HepG2 (cell line): ENCODE data around the gene PLD1. TPM values are rescaled to one million over a fixed set of nuclear protein-coding genes. Genes with fewer than 3 reads are reported as not detected.
A peak's percentile ranks its signal among the peaks of the same experiment; 100 is the strongest.

ENCODE experiments used
- ATF1 ChIP-seq: IDR thresholded peaks from 2 replicates; pipeline ENCODE4 v1.6.1; 2016; ENCODE audit warnings: mild to moderate bottlenecking, control low read depth
- BRD4 ChIP-seq: sonication (generic); formaldehyde crosslinking; IDR thresholded peaks from 2 replicates; pipeline ENCODE4 v1.4.0; 2020; ENCODE audit warnings: missing genetic modification reagents
- CC2D1A ChIP-seq: sonication (generic); formaldehyde crosslinking; IDR thresholded peaks from 2 replicates; pipeline ENCODE4 v1.8.1; 2023; ENCODE audit warnings: mild to moderate bottlenecking, missing genetic modification reagents
- ETV5 ChIP-seq: IDR thresholded peaks from 2 replicates; pipeline ENCODE4 v1.6.1; 2018; ENCODE audit warnings: missing biosample characterization, missing genetic modification reagents, inconsistent platforms, borderline replicate concordance
- HDAC2 ChIP-seq: sonication (generic); formaldehyde crosslinking; IDR thresholded peaks from 2 replicates; pipeline ENCODE4 v1.4.0; 2020; ENCODE audit warnings: missing genetic modification reagents
- HMG20B ChIP-seq: conservative IDR thresholded peaks from 2 replicates; pipeline ENCODE4 v1.6.1; 2016; ENCODE audit warnings: missing genetic modification reagents, missing compliant biosample characterization
- HOXA5 ChIP-seq: sonication (generic); formaldehyde crosslinking; IDR thresholded peaks from 2 replicates; pipeline ENCODE4 v1.4.0; 2020; ENCODE audit warnings: missing genetic modification reagents
- KLF16 ChIP-seq, 2 experiments: sonication (generic) in 1 of 2; formaldehyde crosslinking in 1 of 2; IDR thresholded peaks; 2 replicates each; pipeline versions ENCODE4 v1.6.1 to v1.8.0; 2016 to 2023; ENCODE audit warnings: missing genetic modification reagents in 2 of 2, missing compliant biosample characterization in 1 of 2
- MBNL3 ChIP-seq: fragments of 250-450 bp; sonication (Bioruptor Pico); conservative IDR thresholded peaks from 2 replicates; pipeline ENCODE4 v1.8.0; 2022; ENCODE audit warnings: mild to moderate bottlenecking, inconsistent platforms
- MTF1 ChIP-seq: sonication (generic); formaldehyde crosslinking; IDR thresholded peaks from 2 replicates; pipeline ENCODE4 v1.5.0; 2020; ENCODE audit warnings: missing genetic modification reagents
- NFYC ChIP-seq: IDR thresholded peaks from 2 replicates; pipeline ENCODE4 v1.6.1; 2016; ENCODE audit warnings: missing genetic modification reagents, missing compliant biosample characterization
- NKX3-1 ChIP-seq: sonication (generic); formaldehyde crosslinking; IDR thresholded peaks from 2 replicates; pipeline ENCODE4 v1.5.0; 2020; ENCODE audit warnings: missing genetic modification reagents
- POLR2G ChIP-seq: fragments of 200-400 bp; formaldehyde crosslinking; IDR thresholded peaks from 2 replicates; pipeline ENCODE4 v1.6.1; 2018; ENCODE audit warnings: mild to moderate bottlenecking, low read depth, low read length, moderate library complexity
- SP4 ChIP-seq: sonication (generic); formaldehyde crosslinking; IDR thresholded peaks from 2 replicates; pipeline ENCODE4 v1.8.1; 2023; ENCODE audit warnings: mild to moderate bottlenecking, missing genetic modification reagents
- SRF ChIP-seq: IDR thresholded peaks from 2 replicates; pipeline ENCODE4 v1.6.1; 2011; ENCODE audit warnings: mild to moderate bottlenecking, low read depth, low read length, moderate library complexity
- STAT5B ChIP-seq: sonication (generic); formaldehyde crosslinking; IDR thresholded peaks from 2 replicates; pipeline ENCODE4 v1.4.0; 2020; ENCODE audit warnings: missing genetic modification reagents
- THRA ChIP-seq: sonication (generic); formaldehyde crosslinking; IDR thresholded peaks from 2 replicates; pipeline ENCODE4 v1.4.0; 2020; ENCODE audit warnings: missing genetic modification reagents, borderline replicate concordance
- ZKSCAN1 ChIP-seq: fragments of 150-350 bp; IDR thresholded peaks from 2 replicates; pipeline ENCODE4 v1.6.1; 2014; ENCODE audit warnings: low read length
- ZMYM4 ChIP-seq: sonication (generic); formaldehyde crosslinking; IDR thresholded peaks from 2 replicates; pipeline ENCODE4 v1.8.1; 2023; ENCODE audit warnings: mild to moderate bottlenecking, missing genetic modification reagents
- ZNF33A ChIP-seq: sonication (generic); formaldehyde crosslinking; IDR thresholded peaks from 2 replicates; pipeline ENCODE4 v1.5.1; 2020; ENCODE audit warnings: missing genetic modification reagents, mild to moderate bottlenecking, moderate library complexity, borderline replicate concordance
- ZNF484 ChIP-seq: sonication (generic); formaldehyde crosslinking; IDR thresholded peaks from 2 replicates; pipeline ENCODE4 v1.5.1; 2020; ENCODE audit warnings: mild to moderate bottlenecking, low read depth, missing genetic modification reagents, borderline replicate concordance
- ZNF543 ChIP-seq: sonication (generic); formaldehyde crosslinking; IDR thresholded peaks from 2 replicates; pipeline ENCODE4 v1.4.0; 2020; ENCODE audit warnings: mild to moderate bottlenecking, missing genetic modification reagents
- ZNF709 ChIP-seq: sonication (generic); formaldehyde crosslinking; IDR thresholded peaks from 2 replicates; pipeline ENCODE4 v1.5.0; 2020; ENCODE audit warnings: mild to moderate bottlenecking, missing genetic modification reagents
- polyA plus RNA-seq, 8 experiments: library from polyadenylated mRNA; depleted of rRNA in 3 of 8; stranded (reverse) in 7 of 8; unstranded in 1 of 8; fragments of >200 nt; fragmentation: Illumina TruSeq in 4 of 8; extraction: Trizol in 4 of 8; gene quantifications; 2 replicates each; pipeline versions ENCODE4 v1.2.1 to v1.2.3, GENCODE V29; 2011 to 2016; ENCODE audit warnings: low read depth in 4 of 8, missing spikeins in 1 of 8, mixed read lengths in 1 of 8; ENCODE audit not compliant: insufficient read depth in 1 of 8
- total RNA-seq, 5 experiments: library from RNA; depleted of rRNA; stranded (reverse); fragments of >200 nt; fragmentation: Illumina TruSeq; extraction: Trizol; gene quantifications; 2 replicates each; pipeline ENCODE4 v1.2.3, GENCODE V29; 2016; ENCODE audit warnings: low read depth in 1 of 5
- TF ChIP-seq, protein P1 (sequence below): sonication (generic); formaldehyde crosslinking; IDR thresholded peaks from 2 replicates; pipeline ENCODE4 v1.5.1; 2020; ENCODE audit warnings: mild to moderate bottlenecking, missing genetic modification reagents, borderline replicate concordance
- TF ChIP-seq, protein P2 (sequence below): sonication (generic); formaldehyde crosslinking; IDR thresholded peaks from 2 replicates; pipeline ENCODE4 v1.4.0; 2020; ENCODE audit warnings: missing genetic modification reagents
- TF ChIP-seq, protein P3 (sequence below): sonication (generic); formaldehyde crosslinking; IDR thresholded peaks from 2 replicates; pipeline ENCODE4 v1.8.1; 2023; ENCODE audit warnings: mild to moderate bottlenecking, missing genetic modification reagents, borderline replicate concordance
- TF ChIP-seq, protein P4 (sequence below): sonication (generic); formaldehyde crosslinking; IDR thresholded peaks from 2 replicates; pipeline ENCODE4 v1.4.0; 2020; ENCODE audit warnings: mild to moderate bottlenecking, missing genetic modification reagents

The PLD1 gene
- total and polyA plus RNA-seq, 2 of the 13 experiments (the other 11 are each of a cell fraction or from before 2014, with no cell fraction given) = 27.1 to 59.4 TPM

- TF ChIP-seq ETV5 (CRISPR knock-in tag) (no peak), HOXA5 (CRISPR knock-in tag) (0 out of 2 replicates have a peak, but pooled peaks have one; percentile 34), KLF16 (CRISPR knock-in tag; IDR thresholded peaks at IDR 0.05) (peak; percentile 62 to 78; a peak in 2 of 4 replicates), THRA (CRISPR knock-in tag) (peak; percentile 42; the same call in 1 of the 2 replicates), SP4 (CRISPR knock-in tag) (peak; percentile 37), NKX3-1 (CRISPR knock-in tag) (no peak; the same call in 1 of the 2 replicates), ZKSCAN1 (no peak), SRF (no peak), HDAC2 (CRISPR knock-in tag) (peak; percentile 44; the same call in 1 of the 2 replicates), ZNF709 (CRISPR knock-in tag) (peak; percentile 24), POLR2G (peak; percentile 82), ZNF484 (CRISPR knock-in tag) (no peak), HMG20B (CRISPR knock-in tag) (0 out of 2 replicates have a peak, but pooled peaks have one; percentile 11), MBNL3 (CRISPR knock-in tag) (no peak), STAT5B (no peak), ZNF33A (CRISPR knock-in tag) (no peak), MTF1 (CRISPR knock-in tag) (no peak), ATF1 (CRISPR knock-in tag) (no peak), NFYC (0 out of 2 replicates have a peak, but pooled peaks have one; percentile 7), ZNF543 (CRISPR knock-in tag) (peak; percentile 89; the same call in 1 of the 2 replicates), BRD4 (CRISPR knock-in tag) (0 out of 2 replicates have a peak, but pooled peaks have one; percentile 10), ZMYM4 (CRISPR knock-in tag) (peak; percentile 67), CC2D1A (no peak)
- TF ChIP-seq, protein P1, sequence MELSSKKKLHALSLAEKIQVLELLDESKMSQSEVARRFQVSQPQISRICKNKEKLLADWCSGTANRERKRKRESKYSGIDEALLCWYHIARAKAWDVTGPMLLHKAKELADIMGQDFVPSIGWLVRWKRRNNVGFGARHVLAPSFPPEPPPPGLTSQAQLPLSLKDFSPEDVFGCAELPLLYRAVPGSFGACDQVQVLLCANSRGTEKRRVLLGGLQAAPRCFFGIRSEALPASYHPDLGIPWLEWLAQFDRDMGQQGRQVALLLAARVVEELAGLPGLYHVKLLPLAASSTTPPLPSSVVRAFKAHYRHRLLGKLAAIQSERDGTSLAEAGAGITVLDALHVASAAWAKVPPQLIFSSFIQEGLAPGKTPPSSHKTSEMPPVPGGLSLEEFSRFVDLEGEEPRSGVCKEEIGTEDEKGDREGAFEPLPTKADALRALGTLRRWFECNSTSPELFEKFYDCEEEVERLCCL = peak; percentile 86; the same call in 1 of the 2 replicates
- TF ChIP-seq, protein P2, sequence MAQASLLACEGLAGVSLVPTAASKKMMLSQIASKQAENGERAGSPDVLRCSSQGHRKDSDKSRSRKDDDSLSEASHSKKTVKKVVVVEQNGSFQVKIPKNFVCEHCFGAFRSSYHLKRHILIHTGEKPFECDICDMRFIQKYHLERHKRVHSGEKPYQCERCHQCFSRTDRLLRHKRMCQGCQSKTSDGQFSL = 0 out of 2 replicates have a peak, but pooled peaks have one; percentile 61
- TF ChIP-seq, protein P3, sequence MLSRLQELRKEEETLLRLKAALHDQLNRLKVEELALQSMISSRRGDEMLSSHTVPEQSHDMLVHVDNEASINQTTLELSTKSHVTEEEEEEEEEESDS (CRISPR knock-in tag) = no peak
- TF ChIP-seq, protein P4, sequence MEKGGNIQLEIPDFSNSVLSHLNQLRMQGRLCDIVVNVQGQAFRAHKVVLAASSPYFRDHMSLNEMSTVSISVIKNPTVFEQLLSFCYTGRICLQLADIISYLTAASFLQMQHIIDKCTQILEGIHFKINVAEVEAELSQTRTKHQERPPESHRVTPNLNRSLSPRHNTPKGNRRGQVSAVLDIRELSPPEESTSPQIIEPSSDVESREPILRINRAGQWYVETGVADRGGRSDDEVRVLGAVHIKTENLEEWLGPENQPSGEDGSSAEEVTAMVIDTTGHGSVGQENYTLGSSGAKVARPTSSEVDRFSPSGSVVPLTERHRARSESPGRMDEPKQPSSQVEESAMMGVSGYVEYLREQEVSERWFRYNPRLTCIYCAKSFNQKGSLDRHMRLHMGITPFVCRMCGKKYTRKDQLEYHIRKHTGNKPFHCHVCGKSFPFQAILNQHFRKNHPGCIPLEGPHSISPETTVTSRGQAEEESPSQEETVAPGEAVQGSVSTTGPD (CRISPR knock-in tag) = peak; percentile 51; the same call in 1 of the 2 replicates
Observed at GRCh38 chr3:171809861-171810628, at the start of gene PLD1 (continued).
